T-helper 17 cell (primary cell): ENCODE results near the gene GYG2. TPM values are rescaled to one million over a fixed set of nuclear protein-coding genes. Genes with fewer than 3 reads are reported as not detected.
"Not testable (repeated sequence)": the region's sequence is repeated elsewhere in the genome, so short reads cannot be mapped to it uniquely, and the experiment has no call there.

ENCODE experiments used
- ATAC-seq: fragments of 150-1000 bp; cut with Tn5 transposase; 2 replicates; pipeline ENCODE4 v1.10.0; 2021; ENCODE audit warnings: mild to moderate bottlenecking, moderate library complexity
- DNase-seq, 3 donors: peaks; one replicate each; pipeline versions ENCODE4 v3.0.0 to v3.0.0-alpha.2; 2020 to 2021
- H3K9me3 ChIP-seq: one replicate; pipeline ENCODE4 v1.7.0; 2013; ENCODE audit warnings: low read length, mild to moderate bottlenecking; ENCODE audit not compliant: control insufficient read depth, poor library complexity, severe bottlenecking
- H3K27ac Mint-ChIP-seq: one replicate; pipeline ENCODE4 v1.8.0; 2022; ENCODE audit warnings: mild to moderate bottlenecking, moderate library complexity, mixed read lengths
- H3K27me3 Mint-ChIP-seq: one replicate; pipeline ENCODE4 v1.8.0; 2022; ENCODE audit warnings: mixed read lengths
- H3K36me3 Mint-ChIP-seq: one replicate; pipeline ENCODE4 v1.8.0; 2022; ENCODE audit warnings: low read depth, mixed read lengths
- H3K4me1 Mint-ChIP-seq: one replicate; pipeline ENCODE4 v1.8.0; 2022; ENCODE audit warnings: mild to moderate bottlenecking, mixed read lengths
- H3K4me3 Mint-ChIP-seq: one replicate; pipeline ENCODE4 v1.8.0; 2022; ENCODE audit warnings: mild to moderate bottlenecking, moderate library complexity, mixed read lengths
- total RNA-seq, 4 donors: library from RNA in 2 of 4; stranded (reverse) in 2 of 4; gene quantifications; one replicate each; pipeline ENCODE4 v1.2.3 and lab custom pipeline; 2022 to 2026

Gene GYG2
- total RNA-seq, 2 donors from 2014 or later, result not detected

DNA sequence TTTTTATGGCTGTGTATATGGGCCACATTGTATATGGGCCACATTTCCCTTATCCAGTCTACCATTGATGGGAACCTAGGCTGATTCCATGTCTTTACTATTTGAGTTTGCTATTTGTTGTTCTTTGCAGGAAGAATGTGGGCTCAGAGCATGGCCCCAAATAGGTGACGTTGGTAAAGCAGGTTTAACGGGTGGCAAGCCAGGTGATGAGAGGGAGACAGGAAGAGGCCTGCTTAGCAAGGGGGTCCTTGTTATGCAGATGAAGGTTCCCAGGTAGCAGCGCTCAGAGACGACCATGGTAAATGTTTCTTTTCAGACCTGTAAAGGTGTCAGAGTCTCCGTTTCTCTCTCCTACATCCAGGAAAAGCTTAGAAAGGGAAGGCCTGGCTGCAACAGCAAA, 28.8 kb upstream of the GYG2 start:
- not testable (repeated sequence) for H3K9me3 ChIP-seq, ATAC-seq, H3K27me3 Mint-ChIP-seq, H3K4me3 Mint-ChIP-seq, H3K4me1 Mint-ChIP-seq, DNase-seq, H3K36me3 Mint-ChIP-seq, H3K27ac Mint-ChIP-seq

DNA sequence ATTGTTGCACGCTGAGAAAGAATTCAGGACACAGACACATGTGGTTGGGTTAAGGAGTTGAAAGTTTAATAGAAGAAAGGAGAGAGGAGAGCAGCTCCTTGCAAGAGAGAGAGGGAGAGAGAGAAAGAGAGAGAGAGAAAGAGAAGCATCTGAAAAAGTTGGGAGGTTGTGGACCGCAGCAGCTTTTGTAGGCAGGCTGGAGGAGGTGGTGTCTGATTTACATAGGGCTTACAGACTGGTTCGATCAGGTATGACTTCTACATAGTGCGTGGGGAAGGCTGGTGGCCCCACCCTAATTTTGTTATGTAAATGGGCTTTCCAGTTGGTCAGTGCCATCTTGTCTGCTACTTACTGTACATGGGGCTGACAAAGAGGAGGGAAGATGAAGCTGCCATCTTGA, 27.5 kb upstream of the GYG2 start:
- H3K4me1 Mint-ChIP-seq, result no peaks in the 10 kb centered on the region
- H3K9me3 ChIP-seq, result no peaks in the 10 kb centered on the region
- no peaks in the 10 kb centered on the region for H3K27me3 Mint-ChIP-seq
- H3K4me3 Mint-ChIP-seq, result no peak overlapping the region
- no peak for ATAC-seq
- DNase-seq, result no peak
- H3K36me3 Mint-ChIP-seq, result no peaks in the 10 kb centered on the region
- no peak overlapping the region for H3K27ac Mint-ChIP-seq

DNA sequence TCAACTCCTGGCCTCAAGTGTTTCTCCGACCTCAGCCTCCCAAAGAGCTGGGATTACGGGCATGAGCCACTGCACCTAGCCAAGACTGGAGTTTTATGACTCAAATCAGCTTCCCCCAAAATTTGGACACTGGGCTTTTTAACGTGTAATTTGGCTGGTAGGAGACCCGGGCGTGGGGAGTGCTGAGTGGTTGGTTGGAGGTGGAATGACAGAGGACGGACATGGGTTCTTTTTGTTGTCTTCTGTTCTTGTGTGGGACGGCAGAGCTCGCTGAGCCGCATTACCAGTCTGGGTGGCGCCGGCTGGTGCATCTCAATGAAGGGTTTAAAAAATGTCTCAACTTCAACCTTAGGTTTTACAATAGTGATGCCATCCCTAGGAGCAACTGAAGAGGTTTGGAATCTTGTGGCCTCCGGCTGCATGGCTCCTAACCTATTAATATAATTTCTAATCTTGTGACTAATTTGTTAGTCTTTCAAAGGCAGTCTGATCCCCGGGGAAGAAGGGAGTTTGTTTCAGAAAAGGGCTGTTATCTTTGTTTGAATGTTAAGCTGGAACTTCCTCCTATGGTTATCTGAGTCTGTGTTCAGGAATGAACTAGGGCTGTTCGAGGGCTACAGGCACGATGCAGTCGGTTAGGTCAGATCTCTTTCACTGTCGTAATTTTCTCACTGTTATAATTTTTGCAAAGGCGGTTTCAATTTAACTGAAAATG, 26.2 kb upstream of the GYG2 start:
- not testable (repeated sequence) for H3K27ac Mint-ChIP-seq, ATAC-seq

DNA sequence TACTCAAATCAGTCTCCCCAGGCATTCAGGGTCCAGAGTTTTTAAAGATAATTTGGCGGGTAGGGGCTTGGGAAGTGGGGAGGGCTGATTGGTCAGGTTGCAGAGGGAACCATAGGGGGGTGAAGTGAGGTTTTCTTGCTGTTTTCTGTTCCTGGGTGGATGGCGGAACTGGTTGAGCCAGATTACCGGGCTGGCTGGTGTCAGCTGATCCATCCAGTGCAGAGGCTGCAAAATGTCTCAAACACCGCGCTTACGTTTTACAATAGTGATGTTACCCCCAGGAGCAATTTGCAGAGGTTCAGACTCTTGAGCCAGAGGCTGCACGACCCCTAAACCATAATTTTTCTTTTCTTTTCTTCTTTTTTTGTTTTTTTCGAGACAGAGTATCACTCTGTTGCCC, 25.2 kb upstream of the GYG2 start:
- not testable (repeated sequence) for H3K36me3 Mint-ChIP-seq, H3K27me3 Mint-ChIP-seq, ATAC-seq, H3K4me3 Mint-ChIP-seq, H3K4me1 Mint-ChIP-seq, DNase-seq, H3K27ac Mint-ChIP-seq, H3K9me3 ChIP-seq

More for the DNA sequence above, 26.2 kb upstream of the GYG2 start:
- not testable (repeated sequence) for DNase-seq, H3K36me3 Mint-ChIP-seq, H3K4me1 Mint-ChIP-seq, H3K27me3 Mint-ChIP-seq, H3K4me3 Mint-ChIP-seq, H3K9me3 ChIP-seq

DNA sequence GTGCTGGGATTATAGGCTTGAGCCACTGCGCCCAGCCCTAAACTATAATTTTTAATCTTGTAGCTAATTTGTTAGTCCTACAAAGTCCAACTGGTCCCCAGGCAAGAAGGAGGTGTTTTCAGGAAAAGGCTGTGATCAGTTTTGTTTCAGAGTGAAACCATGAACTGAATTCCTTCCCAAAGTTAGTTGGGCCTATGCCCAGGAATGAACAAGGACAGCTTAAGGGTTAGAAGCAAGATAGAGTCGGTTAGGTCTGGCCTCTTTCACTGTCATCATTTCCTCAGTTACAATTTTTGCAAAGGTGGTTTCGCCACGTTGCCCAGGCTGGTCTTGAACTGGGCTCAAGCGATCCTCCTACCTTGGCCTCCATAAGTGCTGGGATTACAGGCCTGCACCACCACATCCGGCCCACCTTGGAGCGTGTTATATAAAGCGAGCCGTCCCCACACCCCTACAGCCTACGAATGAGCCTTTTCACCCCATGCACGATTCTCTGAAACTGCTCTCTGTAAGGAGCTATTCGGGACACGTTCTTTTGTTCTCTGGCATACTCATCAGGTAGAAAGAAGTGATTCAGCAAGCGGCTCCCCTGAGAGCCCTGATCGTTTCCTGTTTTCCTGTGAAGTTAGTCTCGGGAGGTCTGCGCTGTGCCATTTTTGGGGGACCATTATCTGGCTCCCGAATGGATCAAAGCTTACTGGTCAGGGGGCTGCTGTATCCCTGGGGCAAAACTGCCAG, 24.5 kb upstream of the GYG2 start:
- H3K27ac Mint-ChIP-seq, DNase-seq, H3K4me1 Mint-ChIP-seq, H3K36me3 Mint-ChIP-seq, ATAC-seq, H3K4me3 Mint-ChIP-seq, H3K9me3 ChIP-seq, H3K27me3 Mint-ChIP-seq: not testable (repeated sequence)

DNA sequence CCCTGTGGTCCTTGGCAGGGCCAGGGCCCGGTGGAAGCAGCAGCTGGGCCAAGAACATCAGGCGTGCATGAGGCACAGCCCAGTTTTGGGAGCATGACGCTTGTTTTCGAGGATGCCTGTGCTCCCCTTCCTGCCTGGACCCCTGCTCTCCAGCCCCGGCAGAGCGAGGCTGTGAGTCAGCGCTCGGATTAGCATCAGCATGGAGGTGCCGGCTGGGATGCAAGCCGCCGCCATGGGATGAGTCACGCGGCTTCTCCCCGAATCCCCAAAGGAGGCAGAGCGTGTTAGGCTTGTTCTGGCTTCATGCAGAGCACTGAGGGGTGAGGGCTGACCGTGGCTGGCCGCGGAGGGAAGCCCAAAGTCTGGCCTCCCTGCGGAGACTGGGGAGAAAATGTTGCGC, 23.9 kb upstream of the GYG2 start:
- DNase-seq, H3K9me3 ChIP-seq, ATAC-seq, H3K36me3 Mint-ChIP-seq, H3K27me3 Mint-ChIP-seq, H3K27ac Mint-ChIP-seq, H3K4me1 Mint-ChIP-seq, H3K4me3 Mint-ChIP-seq: not testable (repeated sequence)

DNA sequence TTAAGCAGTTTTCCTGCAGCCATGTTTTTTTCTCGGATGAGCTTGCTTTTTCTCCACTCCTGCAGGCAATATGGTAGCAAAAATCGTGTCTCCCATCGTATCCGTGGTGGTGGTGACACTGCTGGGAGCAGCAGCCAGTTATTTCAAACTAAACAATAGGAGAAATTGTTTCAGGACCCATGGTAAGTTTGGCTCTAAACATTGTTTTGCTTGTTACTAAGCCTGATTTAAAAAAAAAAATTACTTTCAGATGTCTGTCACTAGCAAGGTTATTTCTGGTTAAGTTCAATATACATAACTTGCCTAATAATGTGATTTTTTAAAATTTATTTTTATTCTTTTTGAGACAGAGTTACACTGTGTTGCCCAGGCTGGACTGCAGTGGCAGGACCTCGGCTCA, 17.5 kb upstream of the GYG2 start:
- H3K27me3 Mint-ChIP-seq, result peaks cover 18% of the 10 kb centered on the region
- no peak for ATAC-seq
- no peak overlapping the region for H3K4me3 Mint-ChIP-seq
- H3K36me3 Mint-ChIP-seq, result no peaks in the 10 kb centered on the region
- DNase-seq, result no peak
- no peaks in the 10 kb centered on the region for H3K9me3 ChIP-seq
- no peaks in the 10 kb centered on the region for H3K4me1 Mint-ChIP-seq
- H3K27ac Mint-ChIP-seq, result no peak overlapping the region

DNA sequence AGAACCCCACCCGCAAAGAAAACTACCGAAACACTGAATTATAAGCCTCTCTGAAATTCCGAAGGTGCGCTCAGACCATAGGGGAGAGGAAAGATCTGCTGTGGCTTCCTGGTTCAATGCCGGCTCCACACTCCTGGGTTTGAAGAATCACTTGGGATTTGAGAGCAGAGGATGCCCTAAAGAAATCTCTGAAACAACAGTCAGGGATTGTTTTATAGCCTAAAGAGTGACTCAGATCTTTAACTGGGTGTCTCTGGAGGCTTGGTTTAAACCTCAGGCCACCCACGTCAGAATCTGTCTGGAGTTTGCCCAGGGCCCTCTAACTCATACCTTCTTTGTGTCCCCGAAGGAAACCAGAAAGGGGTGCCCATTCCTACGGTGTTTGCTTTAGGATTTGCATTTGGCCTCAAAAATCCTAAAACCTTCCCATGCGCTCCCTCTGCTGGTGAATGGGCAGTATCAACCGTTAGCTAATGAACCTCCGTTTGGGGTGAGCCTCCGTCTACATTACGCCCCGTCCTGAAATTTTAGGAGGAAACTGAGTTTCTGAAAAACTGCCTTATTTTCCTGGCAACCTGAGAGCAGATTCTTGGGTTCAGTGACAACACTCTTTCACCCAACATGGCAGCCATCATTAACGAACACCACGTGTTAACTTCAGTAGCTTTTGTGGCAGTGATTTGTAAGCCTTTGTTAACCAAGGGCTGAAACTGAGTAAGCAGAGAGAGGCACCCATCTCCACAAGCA, 16.4 kb upstream of the GYG2 start:
- not testable (repeated sequence) for H3K4me3 Mint-ChIP-seq, ATAC-seq, H3K4me1 Mint-ChIP-seq, H3K9me3 ChIP-seq, H3K27ac Mint-ChIP-seq, H3K36me3 Mint-ChIP-seq
- DNase-seq, result peak in 1 of 3 donors; percentile 20
- peaks cover 18% of the 10 kb centered on the region for H3K27me3 Mint-ChIP-seq

DNA sequence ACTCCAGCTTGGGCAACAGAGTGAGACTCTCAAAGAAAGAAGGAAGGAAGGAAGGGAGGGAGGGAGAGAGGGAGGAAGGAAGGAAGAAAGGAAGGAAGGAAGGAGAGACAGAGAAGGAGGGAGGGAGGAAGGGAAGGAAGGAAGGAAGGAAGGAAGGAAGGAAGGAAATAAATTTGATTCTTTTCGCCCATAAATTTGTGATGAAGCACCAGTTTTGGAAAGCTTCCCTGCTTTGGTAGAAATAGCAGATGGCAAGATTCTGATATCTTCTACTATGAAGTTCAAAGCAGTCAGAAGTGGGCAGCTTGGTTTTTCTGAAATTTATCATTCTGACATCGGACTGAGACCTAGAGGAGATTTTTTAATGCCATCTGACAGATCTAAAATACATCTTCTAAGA, 11.7 kb upstream of the GYG2 start:
- Mint-ChIP-seq H3K27ac (no peak overlapping the region), H3K36me3 (no peaks in the 10 kb centered on the region), H3K27me3 (peaks cover 5% of the 10 kb centered on the region), H3K4me3 (no peak overlapping the region), H3K4me1 (no peaks in the 10 kb centered on the region)
- DNase-seq (no peak), ATAC-seq (no peak)
- H3K9me3 ChIP-seq, result no peaks in the 10 kb centered on the region

DNA sequence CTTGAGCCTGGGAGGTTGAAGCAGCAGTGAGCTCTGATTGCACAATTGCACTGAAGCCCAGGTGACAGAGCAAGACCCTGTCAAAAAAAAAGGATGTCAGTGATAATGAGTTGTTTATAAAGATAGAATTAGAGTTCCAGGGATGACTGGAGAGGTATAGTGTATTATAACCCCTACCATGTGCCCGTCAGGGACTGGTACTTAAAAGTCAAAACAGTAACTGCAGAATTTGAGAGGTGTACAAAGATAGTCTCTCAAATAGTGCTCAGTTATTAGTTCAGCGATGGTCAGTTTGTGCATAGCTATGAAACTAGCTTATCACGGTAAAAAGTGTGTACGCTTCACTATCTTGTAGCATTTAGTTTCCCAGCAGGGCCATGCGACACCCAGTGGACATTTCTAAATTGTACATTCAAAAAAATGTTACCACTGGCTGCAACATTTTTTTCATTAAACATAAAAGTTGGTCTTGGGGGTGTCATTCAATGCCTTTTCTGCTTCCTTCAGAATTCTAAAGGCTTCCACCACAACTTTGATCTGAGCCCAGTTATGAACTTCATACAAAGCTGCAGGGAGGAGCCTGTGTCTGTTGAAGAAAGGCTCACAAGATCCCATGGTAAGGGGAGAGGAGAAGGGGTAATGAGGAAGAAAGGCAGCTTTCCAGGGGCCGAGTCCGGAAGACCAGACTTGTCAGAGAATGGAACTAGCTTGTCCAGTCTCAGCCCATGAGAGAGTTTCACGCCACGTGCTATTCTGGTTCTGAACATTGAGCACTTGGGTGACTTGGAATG, 9.2 kb upstream of the GYG2 start:
- Mint-ChIP-seq H3K27ac (no peak overlapping the region), H3K27me3 (peaks cover under 1% of the 10 kb centered on the region), H3K36me3 (no peaks in the 10 kb centered on the region), H3K4me3 (no peak overlapping the region), H3K4me1 (no peaks in the 10 kb centered on the region)
- ATAC-seq, result no peak
- no peaks in the 10 kb centered on the region for H3K9me3 ChIP-seq
- DNase-seq, result no peak

DNA sequence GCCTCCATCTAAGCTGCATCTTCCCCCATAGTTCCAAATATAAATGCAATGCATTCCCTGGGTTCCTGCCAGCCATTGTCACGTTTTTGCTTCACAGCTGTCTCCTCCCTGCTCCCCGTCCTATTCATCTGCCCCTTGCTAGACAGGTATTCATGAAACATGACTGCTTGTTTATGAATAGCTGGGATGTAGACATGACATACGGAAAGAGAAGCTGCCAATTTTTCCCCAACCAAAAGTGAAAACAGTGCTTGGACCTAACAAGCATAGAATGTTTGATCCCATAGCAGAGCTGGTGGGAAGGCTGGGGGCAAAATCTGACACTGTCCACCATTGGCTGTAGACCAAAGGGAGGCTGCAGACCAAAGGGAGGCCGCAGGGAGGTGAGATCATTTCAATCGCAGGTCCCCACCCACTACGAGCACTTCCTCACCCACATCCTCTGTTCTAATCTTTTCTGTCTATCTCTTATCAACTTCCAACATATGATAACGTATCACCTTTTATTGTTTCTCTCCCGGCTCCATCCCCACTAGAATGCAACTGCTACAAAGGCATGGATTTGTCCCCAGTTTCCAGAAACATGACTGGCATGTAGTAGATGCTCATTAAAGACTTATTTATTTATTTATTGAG, 8.5 kb upstream of the GYG2 start:
- no peaks in the 10 kb centered on the region for H3K27me3 Mint-ChIP-seq
- no peak overlapping the region for H3K4me3 Mint-ChIP-seq
- no peaks in the 10 kb centered on the region for H3K36me3 Mint-ChIP-seq
- no peak for ATAC-seq
- H3K9me3 ChIP-seq, result no peaks in the 10 kb centered on the region
- no peak for DNase-seq
- no peak overlapping the region for H3K27ac Mint-ChIP-seq
- no peaks in the 10 kb centered on the region for H3K4me1 Mint-ChIP-seq

DNA sequence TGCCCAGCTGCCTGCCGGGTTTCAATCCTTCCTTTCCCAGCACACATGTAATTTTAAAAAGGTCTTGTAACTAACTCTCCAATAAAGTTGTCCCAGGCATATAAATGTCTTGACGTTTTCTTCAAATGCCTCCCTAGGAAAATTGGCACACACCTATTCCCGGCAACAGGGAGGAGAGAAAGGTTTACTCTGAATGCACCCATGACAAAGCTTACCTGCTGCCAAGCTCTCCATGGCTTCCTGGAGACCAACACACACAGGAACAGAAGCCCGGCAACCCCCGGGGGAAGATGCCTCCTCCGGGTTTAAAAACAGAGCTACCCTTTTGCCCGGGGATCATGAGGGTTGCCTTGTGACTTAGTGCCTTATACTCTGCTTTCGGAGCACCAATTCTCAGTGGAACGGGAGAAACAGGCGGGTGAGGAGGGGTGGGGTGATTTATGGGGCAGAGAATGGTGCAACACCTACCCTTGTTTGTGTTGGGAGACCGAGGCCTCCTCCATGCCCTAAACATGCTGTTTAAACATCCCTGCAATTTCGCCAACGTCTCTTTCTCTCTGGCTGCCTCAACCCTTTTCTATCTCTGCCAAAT, 4.8 kb upstream of the GYG2 start:
- no peak for DNase-seq
- ATAC-seq, result no peak
- H3K27ac Mint-ChIP-seq, result no peak overlapping the region

More for the DNA sequence above, 4.8 kb upstream of the GYG2 start:
- no peaks in the 10 kb centered on the region for H3K4me1 Mint-ChIP-seq
- no peaks in the 10 kb centered on the region for H3K27me3 Mint-ChIP-seq
- H3K36me3 Mint-ChIP-seq, result no peaks in the 10 kb centered on the region
- H3K9me3 ChIP-seq, result no peaks in the 10 kb centered on the region
- H3K4me3 Mint-ChIP-seq, result no peak overlapping the region
